ENCODE results near the gene ATP2A3. TPM values are rescaled to one million over a fixed set of nuclear protein-coding genes. Genes with fewer than 3 reads are reported as not detected.
"Not testable (repeated sequence)": the region's sequence is repeated elsewhere in the genome, so short reads cannot be mapped to it uniquely, and the experiment has no call there.

The ATP2A3 gene
- total RNA-seq, 1 donor from 2014 or later = 1.7 TPM

DNA sequence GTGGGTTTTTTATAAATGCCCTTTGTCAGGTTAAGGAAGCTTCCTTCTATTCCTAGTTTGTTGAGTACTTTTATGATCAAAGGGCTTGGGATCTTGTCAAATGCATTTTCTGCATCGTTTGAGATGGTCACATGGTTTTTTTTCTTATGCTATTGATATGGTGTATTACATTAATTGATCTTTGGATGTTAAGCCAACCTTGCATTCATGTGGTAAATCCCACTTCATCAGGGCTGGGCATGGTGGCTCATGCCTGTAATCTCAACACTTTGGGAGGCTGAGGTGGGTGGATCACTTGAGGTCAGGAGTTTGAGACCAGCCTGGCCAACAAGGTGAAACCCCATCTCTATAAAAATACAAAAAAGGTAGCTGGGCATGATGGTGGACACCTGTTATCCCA lies 30.8 kb upstream of the ATP2A3 start:
- Mint-ChIP-seq H3K27me3 (ENCODE audit: low read depth) (peaks cover 2% of the 10 kb centered on the region), H3K36me3 (ENCODE audit: low read depth) (no peaks in the 10 kb centered on the region), H3K4me3 (ENCODE audit: unreplicated experiment) (no peak overlapping the region), H3K9me3 (ENCODE audit: low read depth) (peaks cover 21% of the 10 kb centered on the region), H3K4me1 (ENCODE audit: low read depth) (no peaks in the 10 kb centered on the region), H3K27ac (ENCODE audit: unreplicated experiment) (no peak overlapping the region)
- no peak for DNase-seq (ENCODE audit: low spot score)
- TF ChIP-seq, protein P1, sequence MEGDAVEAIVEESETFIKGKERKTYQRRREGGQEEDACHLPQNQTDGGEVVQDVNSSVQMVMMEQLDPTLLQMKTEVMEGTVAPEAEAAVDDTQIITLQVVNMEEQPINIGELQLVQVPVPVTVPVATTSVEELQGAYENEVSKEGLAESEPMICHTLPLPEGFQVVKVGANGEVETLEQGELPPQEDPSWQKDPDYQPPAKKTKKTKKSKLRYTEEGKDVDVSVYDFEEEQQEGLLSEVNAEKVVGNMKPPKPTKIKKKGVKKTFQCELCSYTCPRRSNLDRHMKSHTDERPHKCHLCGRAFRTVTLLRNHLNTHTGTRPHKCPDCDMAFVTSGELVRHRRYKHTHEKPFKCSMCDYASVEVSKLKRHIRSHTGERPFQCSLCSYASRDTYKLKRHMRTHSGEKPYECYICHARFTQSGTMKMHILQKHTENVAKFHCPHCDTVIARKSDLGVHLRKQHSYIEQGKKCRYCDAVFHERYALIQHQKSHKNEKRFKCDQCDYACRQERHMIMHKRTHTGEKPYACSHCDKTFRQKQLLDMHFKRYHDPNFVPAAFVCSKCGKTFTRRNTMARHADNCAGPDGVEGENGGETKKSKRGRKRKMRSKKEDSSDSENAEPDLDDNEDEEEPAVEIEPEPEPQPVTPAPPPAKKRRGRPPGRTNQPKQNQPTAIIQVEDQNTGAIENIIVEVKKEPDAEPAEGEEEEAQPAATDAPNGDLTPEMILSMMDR (IDR thresholded peaks at IDR 0.05) = no peak

DNA sequence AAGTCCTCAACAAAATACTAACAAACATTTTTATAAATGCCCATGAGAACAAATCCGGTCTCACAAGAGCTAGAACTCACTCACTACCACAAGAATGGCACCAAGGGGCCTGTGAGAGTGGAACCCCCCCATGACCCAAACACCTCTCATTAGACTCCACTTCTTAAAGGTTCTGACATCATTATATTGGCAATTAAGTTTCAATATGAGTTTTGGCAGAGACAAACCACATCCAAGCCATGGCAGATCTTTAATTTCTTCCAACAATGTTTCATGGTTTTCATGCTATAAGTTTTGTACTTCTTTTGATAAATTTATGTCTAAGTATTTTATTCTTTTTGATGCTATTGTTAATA lies 30.0 kb upstream of the ATP2A3 start:
- no peak for DNase-seq (ENCODE audit: low spot score)
- Mint-ChIP-seq H3K27me3 (ENCODE audit: low read depth) (peaks cover 2% of the 10 kb centered on the region), H3K36me3 (ENCODE audit: low read depth) (no peaks in the 10 kb centered on the region), H3K4me1 (ENCODE audit: low read depth) (peaks cover 1% of the 10 kb centered on the region), H3K4me3 (ENCODE audit: unreplicated experiment) (no peak overlapping the region), H3K9me3 (ENCODE audit: low read depth) (peaks cover 21% of the 10 kb centered on the region), H3K27ac (ENCODE audit: unreplicated experiment) (no peak overlapping the region)
- TF ChIP-seq, protein P1 (IDR thresholded peaks at IDR 0.05) = no peak

DNA sequence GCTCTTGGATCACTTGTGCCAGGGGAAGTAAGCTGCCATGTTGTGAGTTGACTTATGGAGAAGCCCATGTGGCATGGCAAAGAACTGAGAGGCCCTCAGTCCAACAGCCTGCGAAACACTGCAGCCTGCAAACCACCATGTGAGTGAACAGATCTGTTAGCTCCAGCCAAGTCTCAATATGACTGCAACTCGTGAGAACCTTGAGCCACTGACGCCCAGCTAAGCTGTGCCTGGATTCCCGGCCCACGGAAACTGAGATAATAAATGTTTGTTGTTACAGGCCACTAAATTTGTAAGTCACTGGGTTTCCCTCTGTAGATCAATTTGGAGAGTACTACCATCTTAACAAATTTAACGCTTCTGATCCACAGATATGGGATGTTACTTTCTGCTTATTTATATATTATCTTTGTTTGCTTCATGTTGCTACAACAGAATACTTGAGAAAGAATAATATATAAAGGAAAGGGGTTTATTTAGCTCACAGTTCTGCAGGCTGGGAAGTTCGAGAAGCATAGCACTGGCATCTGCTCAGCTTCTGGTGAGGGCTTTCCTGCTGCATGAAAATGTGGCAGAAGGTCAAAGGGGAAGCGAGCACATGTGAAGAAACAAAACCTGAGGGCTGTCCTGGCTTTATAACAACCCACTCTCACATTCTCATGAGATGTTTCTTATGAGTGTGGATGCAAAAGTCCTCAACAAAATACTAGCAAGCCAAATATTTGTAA lies 29.4 kb upstream of the ATP2A3 start:
- TF ChIP-seq, protein P1 (IDR thresholded peaks at IDR 0.05) = no peak
- Mint-ChIP-seq H3K27ac (ENCODE audit: unreplicated experiment) (peak overlapping the region; percentile 22), H3K4me1 (ENCODE audit: low read depth) (peaks cover 7% of the 10 kb centered on the region), H3K9me3 (ENCODE audit: low read depth) (peaks cover 21% of the 10 kb centered on the region), H3K27me3 (ENCODE audit: low read depth) (peaks cover 2% of the 10 kb centered on the region), H3K4me3 (ENCODE audit: unreplicated experiment) (no peak overlapping the region), H3K36me3 (ENCODE audit: low read depth) (no peaks in the 10 kb centered on the region)
- peak; percentile 39 for DNase-seq (ENCODE audit: low spot score)

DNA sequence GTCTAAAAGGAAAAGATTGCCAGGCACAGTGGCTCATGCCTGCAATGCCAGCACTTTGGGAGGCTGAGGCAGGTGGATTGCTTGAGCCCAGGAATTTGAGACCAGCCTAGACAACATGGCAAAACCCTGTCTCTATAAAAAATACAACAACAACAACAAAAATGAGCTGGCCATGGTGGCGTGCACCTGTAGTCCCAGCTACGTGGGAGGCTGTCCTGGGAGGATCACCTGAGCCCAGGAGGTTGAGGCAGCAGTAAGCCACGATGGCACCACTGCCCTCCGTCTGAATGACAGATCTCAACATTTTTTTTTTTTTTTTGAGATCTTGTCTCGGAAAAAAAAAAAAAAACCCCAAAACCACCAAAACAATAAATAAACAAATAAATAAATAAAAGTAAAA lies 28.1 kb upstream of the ATP2A3 start:
- Mint-ChIP-seq H3K27me3 (ENCODE audit: low read depth) (peaks cover 2% of the 10 kb centered on the region), H3K36me3 (ENCODE audit: low read depth) (no peaks in the 10 kb centered on the region), H3K4me3 (ENCODE audit: unreplicated experiment) (no peak overlapping the region), H3K4me1 (ENCODE audit: low read depth) (peaks cover 13% of the 10 kb centered on the region), H3K9me3 (ENCODE audit: low read depth) (peaks cover 17% of the 10 kb centered on the region), H3K27ac (ENCODE audit: unreplicated experiment) (no peak overlapping the region)
- TF ChIP-seq, protein P1 (IDR thresholded peaks at IDR 0.05) = no peak
- peak; percentile 47 for DNase-seq (ENCODE audit: low spot score)

DNA sequence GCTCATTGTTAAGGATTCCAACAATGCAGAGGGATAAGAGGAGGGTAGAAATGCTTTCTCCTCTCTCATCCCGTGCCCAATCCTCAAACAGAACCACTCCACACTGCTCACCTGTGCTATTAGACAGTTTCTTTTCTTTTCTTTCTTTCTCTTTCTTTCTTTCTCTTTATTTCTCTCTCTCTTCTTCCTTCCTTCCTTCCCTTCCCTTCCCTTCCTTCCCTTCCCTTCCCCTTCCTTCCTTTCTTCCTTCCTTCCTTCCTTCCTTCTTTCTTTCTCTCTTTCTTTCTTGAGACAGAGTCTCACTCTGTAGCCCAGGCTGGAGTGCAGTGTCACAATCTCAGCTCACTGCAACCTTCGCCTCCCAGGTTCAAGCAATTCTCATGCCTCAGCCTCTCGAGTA lies 27.5 kb upstream of the ATP2A3 start:
- not testable (repeated sequence) for H3K27ac Mint-ChIP-seq (ENCODE audit: unreplicated experiment); H3K4me3 Mint-ChIP-seq (ENCODE audit: unreplicated experiment); H3K36me3 Mint-ChIP-seq (ENCODE audit: low read depth); DNase-seq (ENCODE audit: low spot score); H3K27me3 Mint-ChIP-seq (ENCODE audit: low read depth)
- Mint-ChIP-seq H3K4me1 (ENCODE audit: low read depth) (peaks cover 13% of the 10 kb centered on the region), H3K9me3 (ENCODE audit: low read depth) (peaks cover 17% of the 10 kb centered on the region)
